CD8-positive, alpha-beta memory T cell (primary cell): ENCODE results near the gene TNF. TPM values are rescaled to one million over a fixed set of nuclear protein-coding genes. Genes with fewer than 3 reads are reported as not detected.
A peak's percentile ranks its signal among the peaks of the same experiment; 100 is the strongest.
"Not testable (repeated sequence)": the region's sequence is repeated elsewhere in the genome, so short reads cannot be mapped to it uniquely, and the experiment has no call there.

Source experiments
- CTCF ChIA-PET: fragments of 350-600 bp; sonication (Branson Sonifier 250); formaldehyde crosslinking; loops from one replicate; lab custom pipeline; 2021; ENCODE audit warnings: antibody characterized with exemption; lab: Charles Lee
- POLR2A ChIA-PET: fragments of 350-600 bp; sonication (Branson Sonifier 250); formaldehyde crosslinking; loops from one replicate; lab custom pipeline; 2021; ENCODE audit warnings: antibody characterized with exemption; lab: Charles Lee
- DNase-seq, 5 donors: peaks; one replicate each; pipeline versions ENCODE4 v3.0.0 to v3.0.0-alpha.2; 2020 to 2022; ENCODE audit warnings: mixed read lengths in 1 of 5
- H3K27ac ChIP-seq: one replicate; pipeline ENCODE4 v1.7.0; 2013; ENCODE audit warnings: low read depth, mild to moderate bottlenecking, low read length, moderate library complexity
- H3K27me3 ChIP-seq: 2 replicates; pipeline ENCODE4 v1.7.0; 2013; ENCODE audit warnings: low read length, mild to moderate bottlenecking; ENCODE audit not compliant: insufficient read depth, poor library complexity, severe bottlenecking
- H3K36me3 ChIP-seq: 2 replicates; pipeline ENCODE4 v1.7.0; 2013; ENCODE audit warnings: mild to moderate bottlenecking, low read length, moderate library complexity; ENCODE audit not compliant: insufficient read depth
- H3K4me1 ChIP-seq: 2 replicates; pipeline ENCODE4 v1.7.0; 2013; ENCODE audit warnings: mild to moderate bottlenecking, low read length, moderate library complexity; ENCODE audit not compliant: insufficient read depth
- H3K4me3 ChIP-seq: 2 replicates; pipeline ENCODE4 v1.7.0; 2013; ENCODE audit warnings: mild to moderate bottlenecking, low read length
- H3K9me3 ChIP-seq: 2 replicates; pipeline ENCODE4 v1.7.0; 2013; ENCODE audit warnings: mild to moderate bottlenecking, low read length
- H3K27ac Mint-ChIP-seq, 8 donors: one replicate each; pipeline ENCODE4 v1.8.0; 2020 to 2021; ENCODE audit warnings: mixed read lengths in 8 of 8, mild to moderate bottlenecking in 6 of 8, inconsistent platforms in 3 of 8, moderate library complexity in 3 of 8
- H3K27me3 Mint-ChIP-seq, 2 donors: one replicate each; pipeline ENCODE4 v1.8.0; 2020 to 2021; ENCODE audit warnings: mixed read lengths in 2 of 2, mild to moderate bottlenecking in 1 of 2, moderate library complexity in 1 of 2
- H3K36me3 Mint-ChIP-seq, 3 donors: one replicate each; pipeline ENCODE4 v1.8.0; 2020 to 2021; ENCODE audit warnings: mixed read lengths in 3 of 3, inconsistent platforms in 1 of 3, mild to moderate bottlenecking in 1 of 3
- H3K4me1 Mint-ChIP-seq, 3 donors: one replicate each; pipeline ENCODE4 v1.8.0; 2020 to 2021; ENCODE audit warnings: mixed read lengths in 3 of 3, inconsistent platforms in 1 of 3, mild to moderate bottlenecking in 1 of 3
- H3K4me3 Mint-ChIP-seq, 7 donors: one replicate each; pipeline ENCODE4 v1.8.0; 2020 to 2021; ENCODE audit warnings: mixed read lengths in 7 of 7, mild to moderate bottlenecking in 6 of 7, moderate library complexity in 4 of 7, inconsistent platforms in 2 of 7
- H3K9me3 Mint-ChIP-seq, 5 donors: one replicate each; pipeline ENCODE4 v1.8.0; 2020 to 2022; ENCODE audit warnings: mixed read lengths in 5 of 5, mild to moderate bottlenecking in 3 of 5, moderate library complexity in 2 of 5, inconsistent platforms in 1 of 5
- polyA plus RNA-seq: library from polyadenylated mRNA; unstranded; fragments of 300-500 nt; fragmentation: Illumina TruSeq; gene quantifications from one replicate; pipeline ENCODE4 v1.2.3, GENCODE V29; 2021
- total RNA-seq, 2 experiments: library from RNA; stranded (reverse); gene quantifications; one replicate each; pipeline ENCODE4 v1.2.3, GENCODE V29; 2021

TNF gene
- total and polyA plus RNA-seq, 3 experiments from 2014 or later = 7.9 to 215 (median 207) TPM

GRCh38 chr6:31586008-31586407 lies 10.6 kb downstream of the TNF start, which contains the start of gene LST1:
TSS of gene LST1 (plus strand) at chr6:31586277. CDS start at chr6:31587300, 1,023 bp downstream.
- no peaks in the 10 kb centered on the region for H3K27me3 ChIP-seq
- DNase-seq = no peak
- peaks cover 0 to 1% of the 10 kb centered on the region in 2 donors for H3K27me3 Mint-ChIP-seq
- peak within 1 kb of the TSS; percentile 62 to 90 (median 83) for H3K4me3 Mint-ChIP-seq
- no peaks in the 10 kb centered on the region for H3K9me3 ChIP-seq
- peaks cover 67 to 90% (median 80%) of the 10 kb centered on the region in 3 donors for H3K4me1 Mint-ChIP-seq
- H3K36me3 ChIP-seq = no peaks in the 10 kb centered on the region
- peak within 1 kb of the TSS; percentile 29 for H3K27ac ChIP-seq
- H3K36me3 Mint-ChIP-seq = peaks cover 11 to 21% (median 12%) of the 10 kb centered on the region in 3 donors
- CTCF ChIA-PET = interaction anchor here (1.5 to 22.0 kb wide), 5 partner anchors 5 to 312 kb away, joined by 3 to 692 read pairs (median 576); partner anchors contain the start of genes ATP6V1G2, DDX39B, EHMT2 and LST1
- H3K27ac Mint-ChIP-seq = peak within 1 kb of the TSS; percentile 87 to 99 (median 96)
- peaks cover 74% of the 10 kb centered on the region for H3K4me1 ChIP-seq
- peak within 1 kb of the TSS; percentile 40 for H3K4me3 ChIP-seq
- POLR2A ChIA-PET = interaction anchor here (1.0 to 1.7 kb wide), 3 partner anchors 9 to 12 kb away, joined by 4 to 8 read pairs (median 7); no protein-coding TSS in a partner anchor
- H3K9me3 Mint-ChIP-seq = no peaks in the 10 kb centered on the region

DNA sequence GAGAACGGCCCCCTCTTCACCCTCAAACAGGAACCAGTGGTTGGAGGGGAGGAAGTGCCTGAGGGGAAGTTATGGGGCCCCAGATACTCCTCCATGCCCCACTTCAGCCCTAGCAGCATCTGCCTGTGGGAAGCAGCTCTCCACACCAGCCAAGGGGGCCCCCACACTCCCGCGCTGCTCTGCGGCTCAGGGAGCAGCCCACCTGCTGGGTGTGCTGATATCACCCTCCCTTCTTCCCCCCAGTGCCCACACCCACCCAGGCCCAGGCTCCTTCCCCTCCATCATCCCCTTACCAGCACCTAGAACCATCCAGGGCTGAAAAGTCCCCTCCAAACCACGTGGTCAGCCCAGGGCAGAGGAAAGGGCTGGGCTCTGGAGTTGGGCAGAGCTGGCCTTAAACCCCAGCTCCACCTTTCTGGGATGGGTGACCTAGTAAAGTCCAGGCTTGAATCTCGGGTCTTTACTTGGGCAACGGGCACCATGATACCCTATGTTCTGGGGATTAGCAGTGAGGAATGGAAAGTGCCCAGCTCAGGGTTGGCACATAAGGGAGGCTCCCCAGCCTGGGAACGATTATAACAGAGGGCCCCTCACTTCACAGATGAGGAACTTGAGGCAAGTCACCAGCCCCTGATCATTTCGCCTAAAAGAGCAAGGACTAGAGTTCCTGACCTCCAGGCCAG lies 11.4 kb downstream of the TNF start:
- peaks cover 0 to 1% of the 10 kb centered on the region in 2 donors for H3K27me3 Mint-ChIP-seq
- Histone ChIP-seq H3K27me3 (no peaks in the 10 kb centered on the region), H3K36me3 (no peaks in the 10 kb centered on the region), H3K4me3 (peak overlapping the region; percentile 40), H3K4me1 (peaks cover 74% of the 10 kb centered on the region), H3K27ac (peak overlapping the region; percentile 18), H3K9me3 (no peaks in the 10 kb centered on the region)
- H3K36me3 Mint-ChIP-seq = peaks cover 8 to 14% (median 8%) of the 10 kb centered on the region in 3 donors
- peak overlapping the region; percentile 62 to 90 (median 83) for H3K4me3 Mint-ChIP-seq
- H3K4me1 Mint-ChIP-seq = peaks cover 67 to 97% (median 87%) of the 10 kb centered on the region in 3 donors
- POLR2A ChIA-PET = interaction anchor here (0.7 to 2.1 kb wide), 6 partner anchors 9 to 124 kb away, joined by 3 to 8 read pairs (median 5); partner anchors contain the start of gene DDX39B
- H3K9me3 Mint-ChIP-seq = no peaks in the 10 kb centered on the region
- CTCF ChIA-PET = interaction anchor here (1.5 to 22.0 kb wide), 5 partner anchors 5 to 311 kb away, joined by 3 to 692 read pairs (median 576); partner anchors contain the start of genes ATP6V1G2, DDX39B, EHMT2 and LST1
- peak overlapping the region; percentile 87 to 99 (median 96) for H3K27ac Mint-ChIP-seq
- DNase-seq = peak in 4 of 5 donors; percentile 33 to 56 (median 54)

DNA sequence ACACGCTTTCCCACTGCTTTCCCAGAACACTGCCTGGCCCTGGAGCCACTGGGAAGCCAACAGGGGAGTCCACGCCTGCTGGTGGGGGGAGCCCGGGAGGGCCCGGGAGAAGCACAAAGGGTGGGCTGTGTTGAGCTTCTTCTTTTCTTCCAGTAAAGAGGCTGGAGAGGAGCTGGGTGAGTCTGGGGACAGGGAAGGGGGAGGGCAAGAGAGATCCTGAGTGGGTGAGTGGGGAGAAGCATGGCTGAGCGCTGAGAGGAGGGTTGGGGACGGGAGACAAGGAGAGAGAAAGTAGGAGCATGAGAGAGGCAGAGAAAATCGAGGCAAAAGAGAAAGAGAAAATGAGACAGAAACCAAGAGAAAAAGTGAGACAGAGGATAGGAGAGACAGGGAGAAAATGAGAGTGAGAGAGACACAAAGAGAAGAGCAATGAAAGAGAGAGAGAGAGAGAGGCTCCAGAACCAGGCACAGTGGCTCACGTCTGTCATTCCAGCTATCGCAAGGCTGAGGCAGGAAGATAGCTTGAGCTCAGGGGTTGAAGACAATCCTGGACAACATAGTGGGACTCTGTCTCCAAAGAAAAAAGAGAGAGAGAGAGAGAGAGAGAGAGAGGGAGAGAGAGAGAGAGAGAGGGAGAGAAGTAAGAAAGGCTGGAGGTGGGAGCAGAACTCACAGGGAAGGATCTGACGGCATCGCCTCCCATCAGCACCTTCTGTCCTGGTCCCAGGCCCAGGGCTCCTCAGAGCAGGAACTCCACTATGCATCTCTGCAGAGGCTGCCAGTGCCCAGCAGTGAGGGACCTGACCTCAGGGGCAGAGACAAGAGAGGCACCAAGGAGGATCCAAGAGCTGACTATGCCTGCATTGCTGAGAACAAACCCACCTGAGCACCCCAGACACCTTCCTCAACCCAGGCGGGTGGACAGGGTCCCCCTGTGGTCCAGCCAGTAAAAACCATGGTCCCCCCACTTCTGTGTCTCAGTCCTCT lies 12.7 kb downstream of the TNF start:
- Histone ChIP-seq H3K36me3 (no peaks in the 10 kb centered on the region), H3K4me3 (peak overlapping the region; percentile 45), H3K9me3 (no peaks in the 10 kb centered on the region), H3K4me1 (peaks cover 77% of the 10 kb centered on the region), H3K27me3 (no peaks in the 10 kb centered on the region), H3K27ac (peak overlapping the region; percentile 17)
- ChIA-PET CTCF (interaction anchor here (17.7 to 22.0 kb wide), 3 partner anchors 4 to 32 kb away, joined by 576 to 692 read pairs (median 692); partner anchors contain the start of genes ATP6V1G2, DDX39B, LST1 and LTA), POLR2A (interaction anchor here (0.9 to 2.1 kb wide), 4 partner anchors 10 to 46 kb away, joined by 3 to 8 read pairs (median 5); partner anchors contain the start of genes DDX39B and TNF)
- Mint-ChIP-seq H3K27ac (peak overlapping the region; percentile 87 to 99 (median 96)), H3K9me3 (no peaks in the 10 kb centered on the region), H3K4me1 (peaks cover 64 to 97% (median 91%) of the 10 kb centered on the region in 3 donors), H3K36me3 (peaks cover 2 to 8% (median 8%) of the 10 kb centered on the region in 3 donors), H3K27me3 (peaks cover 0 to 1% of the 10 kb centered on the region in 2 donors), H3K4me3 (peak overlapping the region; percentile 79 to 91 (median 82))
- DNase-seq = no peak

GRCh38 chr6:31588871-31589650 lies 13.7 kb downstream of the TNF start:
- H3K27ac Mint-ChIP-seq = peak overlapping the region; percentile 57 to 99 (median 95)
- H3K36me3 Mint-ChIP-seq = peaks cover 2 to 8% (median 8%) of the 10 kb centered on the region in 3 donors
- H3K4me1 Mint-ChIP-seq = peaks cover 60 to 97% (median 93%) of the 10 kb centered on the region in 3 donors
- no peaks in the 10 kb centered on the region for H3K9me3 Mint-ChIP-seq
- Histone ChIP-seq H3K27ac (no peak overlapping the region), H3K27me3 (no peaks in the 10 kb centered on the region), H3K4me1 (peaks cover 77% of the 10 kb centered on the region), H3K9me3 (no peaks in the 10 kb centered on the region), H3K4me3 (no peak overlapping the region), H3K36me3 (no peaks in the 10 kb centered on the region)
- ChIA-PET POLR2A (no interaction called here), CTCF (interaction anchor here (17.7 to 22.0 kb wide), 3 partner anchors 3 to 33 kb away, joined by 576 to 692 read pairs (median 692); partner anchors contain the start of genes ATP6V1G2, DDX39B, LST1 and LTA)
- DNase-seq = no peak
- peak overlapping the region in 6 of 7 donors; percentile 48 to 84 (median 74) for H3K4me3 Mint-ChIP-seq
- peaks cover 0 to 3% of the 10 kb centered on the region in 2 donors for H3K27me3 Mint-ChIP-seq

DNA sequence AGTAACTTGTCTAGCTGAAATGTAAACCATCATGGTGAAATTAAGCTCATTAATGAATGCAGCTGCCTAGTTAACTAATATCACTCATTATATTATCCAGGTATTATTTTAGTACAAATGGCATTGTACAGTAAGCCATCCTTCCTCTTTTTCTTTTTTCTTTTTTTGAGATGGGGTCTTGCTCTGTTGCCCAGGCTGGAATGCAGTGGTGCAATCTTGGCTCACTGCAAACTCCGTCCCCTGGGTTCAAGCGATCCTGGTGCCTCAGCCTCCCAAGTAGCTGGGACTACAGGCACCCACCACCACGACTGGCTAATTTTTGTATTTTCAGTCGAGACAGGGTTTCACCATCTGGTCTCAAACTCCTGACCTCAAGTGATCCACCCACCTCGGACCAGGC lies 15.3 kb downstream of the TNF start:
- H3K27me3 Mint-ChIP-seq, H3K27me3 ChIP-seq, H3K36me3 Mint-ChIP-seq, H3K27ac ChIP-seq, DNase-seq, H3K4me3 ChIP-seq, H3K9me3 Mint-ChIP-seq, H3K36me3 ChIP-seq, H3K9me3 ChIP-seq: not testable (repeated sequence)
- Mint-ChIP-seq H3K27ac (peak overlapping the region in 7 of 8 donors; percentile 57 to 99 (median 88)), H3K4me1 (peaks cover 56 to 90% (median 85%) of the 10 kb centered on the region in 3 donors), H3K4me3 (peak overlapping the region in 4 of 7 donors; percentile 29 to 96 (median 88))
- ChIA-PET CTCF (interaction anchor here (19.7 to 22.0 kb wide), 2 partner anchors 9 to 35 kb away, joined by 576 to 692 read pairs; partner anchors contain the start of genes ATP6V1G2, DDX39B, LST1 and LTA), POLR2A (interaction anchor here (1.8 kb wide), 1 partner anchor 9 kb away, joined by 5 read pairs; the partner anchor contains the start of gene LTB)
- peaks cover 71% of the 10 kb centered on the region for H3K4me1 ChIP-seq

- H3K4me1 Mint-ChIP-seq = peaks cover 50 to 89% (median 80%) of the 10 kb centered on the region in 3 donors
- Histone ChIP-seq H3K9me3 (no peaks in the 10 kb centered on the region), H3K4me3 (peak overlapping the region; percentile 49), H3K27ac (peak overlapping the region; percentile 11), H3K4me1 (peaks cover 70% of the 10 kb centered on the region), H3K36me3 (no peaks in the 10 kb centered on the region), H3K27me3 (no peaks in the 10 kb centered on the region)
- H3K9me3 Mint-ChIP-seq = no peaks in the 10 kb centered on the region
- POLR2A ChIA-PET = interaction anchor here (0.7 to 3.3 kb wide), 7 partner anchors 10 to 77 kb away, joined by 3 to 70 read pairs (median 5); partner anchors contain the start of genes BAG6, LTB and LY6G5B
- peaks cover 2 to 8% (median 4%) of the 10 kb centered on the region in 3 donors for H3K36me3 Mint-ChIP-seq
- DNase-seq = no peak
- H3K27me3 Mint-ChIP-seq = peaks cover 0 to 2% of the 10 kb centered on the region in 2 donors
- peak overlapping the region; percentile 73 to 96 (median 89) for H3K4me3 Mint-ChIP-seq
- CTCF ChIA-PET = interaction anchor here (0.7 to 22.0 kb wide), 4 partner anchors 11 to 98 kb away, joined by 3 to 692 read pairs (median 300); partner anchors contain the start of genes ATP6V1G2, DDX39B, LST1 and LTB
- peak overlapping the region; percentile 82 to 98 (median 93) for H3K27ac Mint-ChIP-seq
Observed at GRCh38 chr6:31592396-31592771, 17.0 kb downstream of the TNF start.
